GM21529 (cell line): ENCODE measurements around the gene OR8B3.
"Not testable (repeated sequence)": the region's sequence is repeated elsewhere in the genome, so short reads cannot be mapped to it uniquely, and the experiment has no call there.

Experiments used
- ATAC-seq: cut with Tn5 transposase; IDR thresholded peaks from one replicate; pipeline ENCODE4 v1.9.1; 2021; ENCODE audit not compliant: unreplicated experiment

OR8B3 gene, protein sequence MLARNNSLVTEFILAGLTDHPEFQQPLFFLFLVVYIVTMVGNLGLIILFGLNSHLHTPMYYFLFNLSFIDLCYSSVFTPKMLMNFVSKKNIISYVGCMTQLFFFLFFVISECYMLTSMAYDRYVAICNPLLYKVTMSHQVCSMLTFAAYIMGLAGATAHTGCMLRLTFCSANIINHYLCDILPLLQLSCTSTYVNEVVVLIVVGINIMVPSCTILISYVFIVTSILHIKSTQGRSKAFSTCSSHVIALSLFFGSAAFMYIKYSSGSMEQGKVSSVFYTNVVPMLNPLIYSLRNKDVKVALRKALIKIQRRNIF

DNA sequence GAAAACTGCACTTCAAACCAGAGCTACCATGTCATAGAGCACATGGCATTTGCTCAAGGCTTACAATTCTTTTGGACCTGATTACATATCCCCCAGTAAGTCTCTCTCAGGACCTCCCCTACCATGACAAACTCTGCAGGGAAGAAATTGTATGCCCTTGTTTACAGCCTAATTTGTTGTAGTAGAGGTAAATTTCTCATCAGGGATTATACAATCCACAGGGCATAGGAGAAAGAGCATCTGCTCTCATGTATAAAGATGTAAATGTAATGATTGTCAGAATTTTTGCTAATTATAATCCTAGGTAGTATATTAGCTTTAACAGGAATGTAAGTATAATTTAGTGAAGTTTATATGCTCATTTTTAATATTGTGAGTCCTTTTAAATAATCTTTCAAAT, at the start of gene OR8B3:
TSS of gene OR8B3 (minus strand) at position 101 of the 400 bp plus-strand sequence. CDS start 1,673 bp downstream, outside the sequence.
- ATAC-seq = no peak

DNA sequence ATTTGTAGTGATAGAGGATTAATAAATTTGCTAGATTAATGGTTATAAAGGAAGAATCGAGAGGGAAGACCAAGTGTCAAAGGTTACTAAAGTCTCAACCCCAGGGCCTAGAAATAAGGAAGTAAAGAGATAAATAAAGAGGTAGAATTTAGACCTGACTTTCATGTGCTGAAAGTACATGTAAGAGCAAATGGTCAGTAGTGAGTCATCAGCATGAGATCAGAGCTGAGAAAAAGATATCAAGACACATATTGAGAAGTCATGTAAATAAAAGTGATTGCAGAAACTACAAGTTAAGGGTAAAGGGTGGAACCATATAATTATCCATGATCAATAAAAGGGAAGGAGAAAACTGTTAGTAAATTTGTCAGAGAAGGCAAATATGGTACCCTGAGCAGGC, 48.1 kb upstream of the OR8B3 start:
- ATAC-seq = no peak

DNA sequence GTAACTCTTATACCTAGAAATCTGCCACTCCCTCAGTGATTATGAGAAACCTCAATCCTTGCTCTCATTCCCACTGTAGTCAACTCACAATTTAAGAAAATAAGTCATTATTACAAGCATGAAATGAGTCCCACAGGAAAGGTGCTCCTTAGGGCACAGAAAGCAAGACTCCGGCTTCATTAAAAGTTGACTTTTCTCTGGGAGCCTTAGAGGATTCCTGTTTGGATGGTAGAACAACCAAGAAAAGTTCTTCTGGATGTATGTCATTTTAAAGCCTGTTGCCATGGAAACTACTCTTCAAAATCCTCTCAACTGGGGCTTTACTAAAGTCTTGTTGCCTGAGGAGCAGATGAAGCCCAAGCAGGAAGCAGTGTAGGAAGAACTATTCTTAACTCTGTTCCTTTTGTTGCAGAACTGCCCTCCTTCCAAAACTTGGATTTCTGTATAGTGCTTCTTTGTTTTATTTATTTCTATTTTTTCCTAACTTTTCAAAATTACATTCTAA, 46.9 kb upstream of the OR8B3 start, which contains the start of gene OR8B8:
TSS of gene OR8B8 (minus strand) at position 51 of the 505 bp plus-strand sequence. CDS start 4,611 bp downstream, outside the sequence.
- no peak for ATAC-seq

DNA sequence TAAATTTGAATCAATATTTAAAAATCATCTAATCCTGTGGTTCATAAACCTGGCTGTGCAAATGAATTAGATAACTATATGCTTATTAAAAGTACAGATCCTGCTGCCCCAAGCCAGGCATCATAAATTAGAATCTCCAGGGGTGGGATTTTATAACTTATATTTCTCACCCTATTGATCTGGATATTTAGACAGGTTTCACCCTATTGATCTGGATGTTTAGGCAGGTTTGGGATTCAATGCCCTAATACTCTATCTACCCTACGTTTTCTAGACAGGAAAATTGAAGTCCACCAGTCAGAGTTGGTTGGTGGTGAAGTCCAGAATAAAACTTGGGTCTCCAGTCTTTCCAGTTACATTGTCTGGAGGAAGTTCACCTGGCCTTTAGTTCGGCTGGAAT, 44.0 kb upstream of the OR8B3 start:
- no peak for ATAC-seq

DNA sequence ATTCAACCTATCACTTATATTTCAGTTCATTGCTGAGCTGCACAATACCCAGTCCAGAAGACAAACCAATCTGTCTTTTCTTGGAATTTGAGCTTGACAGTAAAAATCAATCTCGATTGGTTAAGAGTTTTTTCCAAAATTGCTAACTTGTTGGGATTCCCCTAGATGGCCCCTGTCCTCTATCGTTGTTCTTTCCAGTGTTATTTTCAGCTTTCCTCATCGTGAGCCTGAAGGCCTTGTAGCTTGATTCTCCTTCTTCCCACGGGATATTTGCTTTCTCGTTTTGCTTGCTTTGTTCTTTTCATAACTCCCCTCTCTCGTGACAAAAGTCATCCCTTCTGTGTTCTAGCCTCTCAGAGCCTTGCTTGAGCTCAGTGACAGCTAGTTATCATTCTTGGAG, 43.6 kb upstream of the OR8B3 start:
- no peak for ATAC-seq

DNA sequence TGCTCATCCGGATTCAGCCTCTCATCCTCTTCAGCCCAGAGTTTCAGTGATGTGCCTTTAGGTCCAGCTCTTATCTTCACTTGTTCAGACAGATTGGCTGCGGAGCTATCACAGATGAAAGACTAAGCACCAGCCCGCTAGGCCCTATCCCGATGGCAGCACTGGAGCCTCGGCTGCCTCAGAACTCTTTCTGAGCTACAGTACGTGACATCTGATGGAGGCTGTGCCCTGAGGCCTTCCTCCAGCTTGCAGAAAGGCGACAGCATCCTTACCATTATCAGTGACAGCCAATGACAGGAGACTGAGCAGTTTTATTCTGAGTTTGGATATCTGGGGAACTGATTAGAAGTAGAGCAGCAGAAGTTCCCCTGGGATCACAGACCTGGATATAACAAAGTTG, 42.7 kb upstream of the OR8B3 start:
- ATAC-seq = no peak

DNA sequence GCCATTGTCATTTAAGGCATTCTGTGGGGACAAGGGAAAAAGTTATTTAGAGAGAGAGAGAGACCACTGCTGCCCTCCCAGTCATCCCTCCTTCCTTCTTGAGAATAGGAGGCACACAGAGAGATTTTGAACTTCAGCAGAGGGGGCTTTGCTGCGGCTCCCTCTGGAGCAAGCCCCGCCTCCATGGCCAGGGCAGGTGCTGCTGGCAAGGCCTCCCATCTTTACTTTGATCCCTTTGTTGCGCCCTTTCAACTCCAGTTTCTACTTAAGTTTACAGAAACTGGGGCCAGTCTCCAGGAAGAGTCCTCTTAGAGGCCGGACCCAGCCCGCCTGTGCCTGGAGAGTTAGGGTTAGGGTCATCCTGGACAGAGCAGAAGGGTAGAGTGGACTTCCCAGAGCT, 42.3 kb upstream of the OR8B3 start:
- no peak for ATAC-seq

DNA sequence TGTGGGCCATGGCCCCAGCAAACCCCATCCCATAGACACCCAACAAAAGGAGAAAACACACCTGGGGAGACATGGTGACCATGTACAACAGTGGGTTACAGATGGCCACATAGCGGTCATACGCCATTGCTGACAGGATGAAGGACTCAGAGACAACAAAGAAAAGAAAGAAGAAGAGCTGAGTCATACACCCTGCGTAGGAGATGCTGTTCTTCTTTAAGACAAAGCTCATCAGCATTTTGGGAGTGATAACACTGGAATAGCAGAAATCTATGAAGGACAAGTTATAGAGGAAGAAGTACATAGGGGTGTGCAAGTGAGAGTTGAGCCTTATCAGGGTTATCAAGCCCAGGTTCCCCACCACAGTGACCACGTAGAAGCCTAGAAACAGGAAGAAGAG, 41.8 kb upstream of the OR8B3 start:
- no peak for ATAC-seq

DNA sequence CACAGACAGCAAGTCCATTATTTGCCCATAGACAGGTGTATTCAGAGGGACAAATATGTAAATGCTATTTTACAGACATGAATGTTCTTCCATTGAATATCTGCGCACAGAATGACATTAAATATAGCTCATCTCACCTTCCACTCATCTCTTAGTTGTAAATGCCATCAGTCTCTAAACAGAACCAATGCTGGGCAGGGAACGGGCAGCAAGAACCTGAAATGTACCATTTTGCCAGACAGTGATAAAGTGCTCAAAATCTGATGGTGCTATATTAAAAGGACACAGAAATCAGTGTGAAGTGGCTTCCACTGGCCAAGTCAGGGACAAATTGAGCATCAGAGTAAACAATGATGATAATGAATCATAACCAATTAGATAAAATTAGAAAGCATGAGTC, 35.9 kb upstream of the OR8B3 start:
- ATAC-seq = no peak

DNA sequence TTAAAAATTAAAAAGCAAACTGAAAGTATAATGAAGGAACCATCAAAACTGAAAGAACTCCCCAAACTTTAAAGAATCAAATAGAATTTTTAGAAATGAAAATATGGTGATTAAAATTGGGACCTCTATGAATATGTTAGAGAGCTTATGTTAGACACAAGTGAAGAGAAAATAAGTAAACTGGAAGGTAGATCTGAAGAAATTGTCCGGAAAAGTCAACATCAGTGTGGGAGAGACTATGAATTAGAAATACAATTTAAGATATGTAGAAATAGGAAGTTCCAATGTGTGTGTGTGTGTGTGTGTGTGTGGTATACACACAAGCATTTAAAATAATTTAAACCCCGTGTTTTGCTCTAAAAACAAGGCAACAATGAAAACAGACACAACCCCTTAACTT, 30.8 kb upstream of the OR8B3 start:
- ATAC-seq = no peak

DNA sequence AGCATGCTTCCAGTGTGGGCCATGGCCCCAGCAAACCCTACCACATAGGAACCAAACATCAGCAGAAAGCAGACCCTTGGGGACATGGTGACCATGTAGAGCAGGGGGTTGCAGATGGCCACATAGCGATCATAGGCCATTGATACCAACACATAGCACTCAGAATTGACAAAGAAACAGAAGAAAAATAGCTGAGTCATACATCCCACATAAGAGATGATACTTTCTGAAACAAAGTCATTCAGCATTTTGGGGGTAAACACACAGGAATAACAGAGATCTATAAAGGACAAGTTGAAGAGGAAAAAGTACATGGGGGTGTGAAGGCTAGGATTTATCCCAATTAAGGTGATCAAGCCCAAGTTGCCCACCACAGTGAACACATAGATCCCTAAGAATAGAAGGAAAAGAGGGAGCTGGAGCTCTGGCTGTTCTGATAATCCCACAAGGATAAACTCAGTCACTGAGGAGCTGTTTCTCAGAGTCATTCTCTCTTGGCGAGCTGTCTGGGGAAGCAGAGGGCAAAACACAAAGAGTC, 25.6 kb upstream of the OR8B3 start, which contains the start of gene OR8B4:
TSS of gene OR8B4 (minus strand) at position 488 of the 538 bp plus-strand sequence. CDS start at position 488, 0 bp downstream.
- no peak for ATAC-seq

DNA sequence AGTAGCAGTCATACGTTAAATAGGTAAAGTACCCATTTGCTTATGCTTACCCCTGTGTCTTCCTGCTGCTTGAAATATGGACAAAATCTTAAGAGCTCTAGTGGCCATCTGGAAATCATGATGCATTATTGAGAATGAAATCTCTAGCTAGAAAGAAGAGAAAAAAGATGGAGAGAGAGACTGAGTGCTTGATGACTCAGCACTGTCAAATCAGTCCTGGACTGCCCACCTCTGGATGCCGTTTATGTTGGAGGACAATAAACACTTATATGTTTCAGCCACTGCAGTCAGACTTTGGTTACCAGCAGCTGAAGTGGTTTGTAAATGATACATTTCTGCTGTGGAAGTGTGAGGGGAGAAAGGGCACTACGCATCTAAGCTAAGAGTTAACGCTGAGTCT, 22.2 kb upstream of the OR8B3 start:
- ATAC-seq = no peak

DNA sequence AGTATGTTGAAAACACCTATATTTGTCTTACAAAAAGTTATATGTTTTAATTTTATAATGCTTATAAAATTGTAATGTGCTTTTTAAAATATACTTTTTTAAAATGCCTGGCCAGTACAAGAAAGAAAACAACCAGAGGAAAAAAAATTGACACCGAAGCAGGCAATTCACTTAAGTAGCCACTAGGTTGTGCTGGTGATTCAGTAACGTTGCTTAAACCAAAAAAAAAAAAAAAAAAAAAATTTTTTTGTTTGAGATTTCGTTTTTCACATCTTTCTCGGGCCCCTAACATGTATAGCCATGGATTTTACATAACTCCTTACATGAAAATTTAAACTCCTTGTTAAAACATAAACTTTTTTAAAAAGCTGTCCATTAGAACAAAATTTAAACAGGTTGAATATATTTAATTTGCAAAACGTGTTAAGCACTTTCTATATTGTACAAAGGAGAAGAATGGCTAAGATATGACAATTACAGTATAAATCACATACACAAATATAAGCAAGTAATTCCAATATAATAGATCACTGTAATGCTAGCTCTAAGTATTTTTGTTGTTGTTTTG, 16.6 kb upstream of the OR8B3 start:
- ATAC-seq = no peak

DNA sequence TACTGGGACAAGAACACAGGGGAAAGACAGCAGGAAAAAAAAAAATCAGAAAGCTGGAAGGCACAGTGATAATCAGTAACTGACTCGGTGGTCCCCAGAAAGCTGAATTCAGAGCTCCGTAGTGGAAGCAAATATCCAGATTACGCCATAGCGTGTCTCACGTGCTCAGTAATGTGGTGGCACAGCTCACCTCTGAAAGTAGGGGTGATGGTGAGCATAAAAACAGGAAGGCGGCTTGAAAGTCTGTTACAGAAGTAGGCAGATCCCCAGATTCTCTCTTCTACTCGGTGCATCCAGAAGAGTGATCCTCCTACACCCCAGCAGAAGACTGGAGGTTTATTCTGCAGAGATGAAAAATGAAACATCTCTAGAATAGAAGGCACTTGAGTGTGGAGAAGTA, 11.1 kb upstream of the OR8B3 start:
- no peak for ATAC-seq

DNA sequence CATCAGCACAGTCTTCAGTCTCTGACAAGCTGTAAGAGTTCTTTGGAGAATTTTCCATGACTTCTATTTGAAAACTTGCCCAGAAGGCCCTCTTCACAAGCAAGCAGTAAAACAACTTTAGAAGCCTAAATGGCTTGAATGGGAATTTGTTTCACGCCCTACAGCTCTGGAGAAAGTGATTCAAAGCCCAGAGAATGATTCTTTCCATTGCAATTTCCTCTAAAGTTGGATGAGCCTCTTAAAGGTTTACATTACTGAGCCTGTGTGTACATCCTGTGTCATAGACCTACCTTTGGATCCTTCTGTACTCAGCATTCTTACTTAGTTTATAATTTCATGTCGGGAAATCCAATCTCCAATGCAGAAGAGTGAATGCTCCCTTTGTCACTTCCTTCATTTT, 6.8 kb upstream of the OR8B3 start:
- ATAC-seq = no peak

DNA sequence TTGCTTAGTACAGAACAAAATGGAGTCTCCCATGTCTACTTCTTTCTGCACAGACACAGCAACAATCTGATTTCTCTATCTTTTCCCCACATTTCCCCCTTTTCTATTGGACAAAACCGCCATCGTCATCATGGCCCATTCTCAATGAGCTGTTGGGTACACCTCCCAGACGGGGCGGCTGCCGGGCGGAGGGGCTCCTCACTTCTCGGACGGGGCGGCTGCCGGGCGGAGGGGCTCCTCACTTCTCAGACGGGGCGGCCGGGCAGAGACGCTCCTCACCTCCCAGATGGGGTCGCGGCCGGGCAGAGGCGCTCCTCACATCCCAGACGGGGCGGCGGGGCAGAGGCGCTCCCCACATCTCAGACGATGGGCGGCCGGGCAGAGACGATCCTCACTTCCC, 4.4 kb upstream of the OR8B3 start:
- ATAC-seq = not testable (repeated sequence)

DNA sequence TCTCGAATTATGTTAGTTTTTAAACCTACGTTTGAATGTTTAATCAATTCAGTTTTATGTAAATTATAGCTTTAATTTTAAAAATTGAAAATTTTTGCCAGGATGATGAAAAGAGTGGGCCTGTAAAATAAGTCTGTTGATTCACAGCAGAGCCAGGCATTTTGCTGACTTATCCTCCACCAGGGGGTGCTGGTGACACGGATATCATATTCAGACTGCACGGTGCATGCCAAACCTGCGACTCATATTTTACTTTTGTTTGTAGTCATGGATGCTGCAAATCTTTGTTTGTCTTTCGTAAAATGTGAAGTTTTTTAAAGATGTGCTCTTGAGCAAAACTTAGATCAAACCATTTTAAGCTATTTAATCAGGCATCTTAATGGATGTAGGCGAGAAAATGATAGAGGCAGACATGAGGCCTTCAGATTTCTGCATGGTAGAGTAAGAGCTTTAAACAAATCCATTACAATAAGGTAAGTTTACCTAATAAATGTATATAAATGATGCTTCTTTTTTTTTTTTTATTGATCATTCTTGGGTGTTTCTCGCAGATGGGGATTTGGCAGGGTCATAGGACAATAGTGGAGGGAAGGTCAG, 3.6 kb upstream of the OR8B3 start:
- ATAC-seq = no peak

DNA sequence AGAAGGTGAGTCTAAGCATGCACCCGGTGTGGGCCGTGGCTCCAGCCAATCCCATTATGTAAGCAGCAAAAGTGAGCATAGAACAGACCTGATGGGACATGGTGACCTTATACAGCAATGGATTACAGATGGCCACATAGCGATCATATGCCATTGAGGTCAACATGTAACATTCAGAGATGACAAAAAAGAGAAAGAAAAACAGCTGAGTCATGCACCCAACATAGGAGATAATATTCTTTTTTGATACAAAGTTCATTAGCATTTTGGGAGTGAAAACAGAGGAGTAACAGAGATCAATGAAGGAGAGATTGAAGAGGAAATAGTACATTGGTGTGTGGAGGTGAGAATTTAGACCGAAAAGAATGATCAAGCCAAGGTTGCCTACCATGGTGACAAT, 2.0 kb downstream of the OR8B3 start:
- ATAC-seq = not testable (repeated sequence)

DNA sequence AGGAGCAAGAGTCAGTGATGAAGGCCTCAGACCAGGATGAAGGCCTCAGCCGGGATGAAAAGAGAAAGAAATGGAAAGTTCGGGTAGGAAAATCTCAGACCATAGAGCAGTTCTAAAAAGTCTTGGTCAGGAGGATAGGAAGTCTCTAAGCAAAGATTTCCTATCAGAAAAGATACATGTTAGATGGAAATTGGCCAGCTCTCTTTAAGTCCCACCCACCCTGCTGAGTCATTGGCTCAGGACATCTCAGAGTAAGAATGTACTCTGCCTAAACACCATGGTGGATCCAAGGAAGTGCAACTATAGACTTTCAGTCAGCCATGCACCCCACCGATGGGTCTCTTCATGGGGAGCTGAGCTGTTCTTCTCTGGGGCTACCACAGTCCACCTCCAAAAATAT, 4.4 kb downstream of the OR8B3 start:
- no peak for ATAC-seq

DNA sequence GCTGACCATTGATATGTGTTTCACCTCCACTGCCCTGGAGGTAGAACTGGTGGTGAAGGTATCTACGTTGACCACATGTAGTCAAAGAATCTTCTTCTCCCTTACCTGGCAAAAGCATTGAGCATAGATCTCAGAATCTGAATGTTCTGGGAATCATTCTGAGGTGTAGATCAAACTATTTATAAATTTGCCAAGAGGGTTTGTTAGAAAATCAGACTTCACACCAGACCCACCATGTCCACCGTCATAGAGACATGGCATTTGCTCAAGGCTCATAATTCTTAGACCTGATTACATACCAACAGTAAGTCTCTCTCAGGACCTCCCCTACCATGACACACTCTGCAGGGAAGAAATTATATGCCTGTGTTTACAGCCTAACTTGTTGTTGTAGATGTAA, 14.4 kb downstream of the OR8B3 start, which contains the start of gene OR8B2:
TSS of gene OR8B2 (minus strand) at position 101 of the 400 bp plus-strand sequence. CDS start 1,156 bp downstream, outside the sequence.
- no peak for ATAC-seq

DNA sequence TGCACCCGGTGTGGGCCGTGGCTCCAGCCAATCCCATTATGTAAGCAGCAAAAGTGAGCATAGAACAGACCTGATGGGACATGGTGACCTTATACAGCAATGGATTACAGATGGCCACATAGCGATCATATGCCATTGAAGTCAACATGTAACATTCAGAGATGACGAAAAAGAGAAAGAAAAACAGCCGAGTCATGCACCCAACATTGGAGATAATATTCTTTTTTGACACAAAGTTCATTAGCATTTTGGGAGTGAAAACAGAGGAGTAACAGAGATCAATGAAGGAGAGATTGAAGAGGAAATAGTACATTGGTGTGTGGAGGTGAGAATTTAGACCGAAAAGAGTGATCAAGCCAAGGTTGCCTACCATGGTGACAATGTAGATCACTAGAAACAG, 16.0 kb downstream of the OR8B3 start:
- ATAC-seq = not testable (repeated sequence)

DNA sequence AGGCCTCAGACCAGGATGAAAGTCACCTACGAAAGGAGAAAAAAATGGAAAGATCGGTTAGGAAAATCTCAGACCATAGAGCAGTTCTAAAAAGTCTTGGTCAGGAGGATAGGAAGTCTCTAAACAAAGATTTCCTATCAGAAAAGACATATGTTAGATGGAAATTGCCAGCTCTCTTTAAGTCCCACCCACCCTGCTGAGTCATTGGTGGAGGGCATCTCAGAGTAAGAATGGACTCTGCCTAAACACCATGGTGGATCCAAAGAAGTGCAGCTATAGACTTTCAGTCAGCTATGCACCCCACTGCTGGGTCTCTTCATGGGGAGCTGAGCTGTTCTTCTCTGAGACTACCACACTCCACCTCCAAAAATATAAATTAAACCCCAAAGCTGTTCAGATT, 18.2 kb downstream of the OR8B3 start:
- ATAC-seq = no peak
